Muscle layer of duodenum (tissue), 2 donors: ENCODE data around the gene CA12.
"Not testable (repeated sequence)": the region's sequence is repeated elsewhere in the genome, so short reads cannot be mapped to it uniquely, and the experiment has no call there.

Experiments
- H3K27ac ChIP-seq: one replicate; pipeline ENCODE4 v1.7.0; 2013; ENCODE audit warnings: mild to moderate bottlenecking, low read length
- H3K27me3 ChIP-seq: one replicate; pipeline ENCODE4 v1.7.0; 2013; ENCODE audit warnings: low read depth, mild to moderate bottlenecking, control low read depth, low read length
- H3K36me3 ChIP-seq, 2 donors: one replicate each; pipeline ENCODE4 v1.7.0; 2013; ENCODE audit warnings: low read length in 2 of 2, control low read depth in 1 of 2, mild to moderate bottlenecking in 1 of 2; ENCODE audit not compliant: insufficient read depth in 2 of 2, control insufficient read depth in 1 of 2
- H3K4me1 ChIP-seq, 2 donors: one replicate each; pipeline ENCODE4 v1.7.0; 2013; ENCODE audit warnings: low read length in 2 of 2, mild to moderate bottlenecking in 2 of 2, control low read depth in 1 of 2, moderate library complexity in 1 of 2; ENCODE audit not compliant: insufficient read depth in 2 of 2, control insufficient read depth in 1 of 2
- H3K4me3 ChIP-seq, 2 donors: one replicate each; pipeline ENCODE4 v1.7.0; 2013; ENCODE audit warnings: low read length in 2 of 2, low read depth in 1 of 2, mild to moderate bottlenecking in 1 of 2
- H3K9me3 ChIP-seq, 2 donors: one replicate each; pipeline ENCODE4 v1.7.0; 2013; ENCODE audit warnings: low read length in 2 of 2, control low read depth in 1 of 2, mild to moderate bottlenecking in 1 of 2; ENCODE audit not compliant: control insufficient read depth in 1 of 2
- donor health status: healthy.

Gene CA12

DNA sequence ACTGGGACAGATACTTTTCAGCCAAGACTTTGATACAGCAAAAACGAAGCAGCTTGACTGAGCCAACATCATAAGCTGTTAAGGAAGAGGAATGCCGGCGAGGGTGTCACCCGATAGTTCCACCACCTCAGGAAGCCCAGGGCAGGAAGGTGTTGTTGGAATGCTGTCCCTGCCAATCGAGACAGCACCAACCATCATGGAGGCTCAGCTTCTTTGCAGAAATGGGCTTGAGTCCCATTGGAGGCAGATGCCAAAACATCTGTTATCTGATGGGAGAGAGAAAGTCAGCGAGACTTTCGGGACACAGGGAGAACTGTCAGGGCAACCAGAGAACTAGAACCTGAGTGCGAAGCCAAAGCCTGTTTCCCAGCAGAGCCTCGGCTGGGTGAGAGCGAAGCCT lies 50.7 kb downstream of the CA12 start:
- H3K4me3 ChIP-seq: no peak overlapping the region
- no peaks in the 10 kb centered on the region for H3K4me1 ChIP-seq
- no peak overlapping the region for H3K27ac ChIP-seq
- no peaks in the 10 kb centered on the region for H3K9me3 ChIP-seq
- H3K27me3 ChIP-seq: no peaks in the 10 kb centered on the region
- no peaks in the 10 kb centered on the region for H3K36me3 ChIP-seq

DNA sequence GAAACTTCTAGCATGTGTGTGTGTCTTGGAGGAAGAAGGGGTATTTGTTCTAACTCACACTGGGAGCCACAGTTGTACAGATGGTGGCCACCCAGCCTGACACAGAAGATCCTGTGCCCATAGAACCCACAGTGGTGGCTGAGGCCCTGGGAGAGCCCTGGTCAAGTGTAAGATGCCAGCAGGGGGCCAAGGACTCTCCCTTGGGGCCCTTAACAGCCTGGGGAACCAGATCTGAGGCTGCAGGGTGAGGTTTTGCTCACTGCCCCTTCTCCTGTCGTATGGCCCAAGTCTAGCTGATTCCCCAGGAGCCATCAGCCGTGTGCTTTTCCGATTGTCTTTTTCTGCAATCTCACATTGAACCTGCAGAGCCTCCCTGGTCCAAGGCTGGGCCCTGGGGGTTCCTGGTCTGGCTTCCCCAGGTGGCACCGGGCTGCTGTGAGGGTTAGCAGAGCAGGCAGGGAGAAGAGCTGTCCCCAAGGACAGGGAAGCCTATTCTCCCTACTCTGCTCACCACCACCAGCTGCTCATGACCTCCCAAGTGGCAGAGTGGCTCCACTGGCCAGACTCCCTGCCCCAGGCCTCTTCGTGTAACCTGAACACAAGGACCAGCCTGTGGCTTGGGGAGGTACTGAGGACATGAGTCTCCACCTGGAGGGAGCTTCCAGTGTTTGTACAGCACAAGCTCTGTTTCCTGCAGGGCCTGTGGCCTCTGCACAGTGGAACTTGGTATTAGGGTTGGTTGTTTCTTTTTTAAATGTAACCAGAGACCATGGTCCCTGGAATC lies 51.9 kb downstream of the CA12 start:
- Histone ChIP-seq H3K9me3 (no peaks in the 10 kb centered on the region), H3K4me1 (no peaks in the 10 kb centered on the region), H3K4me3 (no peak overlapping the region), H3K27ac (no peak overlapping the region), H3K27me3 (no peaks in the 10 kb centered on the region), H3K36me3 (no peaks in the 10 kb centered on the region)

DNA sequence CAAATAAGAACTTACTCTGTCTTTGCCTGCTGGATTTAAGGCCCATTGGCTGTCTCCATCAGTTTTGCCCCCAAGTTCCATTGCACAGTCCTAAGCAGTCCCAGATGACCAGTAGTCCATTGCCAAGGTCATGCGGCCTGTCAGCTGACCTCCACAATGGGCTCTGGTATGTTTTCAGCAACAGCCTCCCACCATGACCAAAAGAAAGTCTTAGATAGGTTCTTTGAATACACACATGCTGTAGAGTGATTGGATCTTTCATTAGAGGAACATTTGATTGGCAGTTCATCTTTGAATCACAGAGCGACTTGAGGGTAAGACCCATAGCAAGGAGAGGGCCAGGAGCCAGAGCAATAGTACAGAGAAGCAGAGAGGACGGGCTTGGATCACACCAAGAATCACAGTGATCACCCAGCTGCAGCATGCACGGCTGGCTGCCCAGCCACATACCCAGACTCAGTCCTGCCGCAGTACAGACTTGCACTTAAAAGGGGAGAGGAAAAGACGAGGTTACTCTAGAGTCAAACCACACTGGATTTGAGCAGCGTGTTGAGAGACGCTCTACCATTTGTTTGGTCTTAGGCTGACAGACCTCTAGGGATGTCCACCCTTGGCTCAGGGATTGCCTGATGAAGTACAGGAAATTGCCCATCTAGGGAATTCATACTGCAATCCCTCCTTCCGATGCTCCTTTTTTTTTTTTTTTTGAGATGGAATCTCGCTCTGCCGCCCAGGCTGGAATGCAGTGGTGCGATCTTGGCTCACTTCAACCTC lies 53.8 kb downstream of the CA12 start:
- H3K9me3 ChIP-seq: no peaks in the 10 kb centered on the region
- H3K4me1 ChIP-seq: no peaks in the 10 kb centered on the region

DNA sequence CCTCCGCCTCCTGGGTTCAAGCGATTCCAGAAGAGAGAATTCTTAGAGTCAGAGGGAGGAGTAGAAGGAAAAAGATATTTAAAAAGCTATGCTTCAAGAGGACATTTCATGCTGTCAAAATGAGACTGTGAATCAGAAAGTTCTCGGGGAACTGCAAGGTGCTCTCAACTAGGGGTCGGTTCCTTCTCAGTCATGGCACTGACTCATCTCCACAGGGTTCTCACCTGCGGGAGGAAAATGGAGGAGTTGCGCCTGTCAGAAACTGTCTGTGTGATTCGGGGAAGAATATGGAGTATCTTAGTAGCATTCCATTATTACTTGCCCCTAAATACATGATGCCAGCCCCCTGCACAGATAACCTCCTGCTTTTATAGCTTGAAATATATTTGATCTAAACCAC lies 56.9 kb downstream of the CA12 start:
- H3K36me3 ChIP-seq: no peaks in the 10 kb centered on the region

More for the DNA sequence above, 53.8 kb downstream of the CA12 start:
- Histone ChIP-seq H3K27ac (no peak overlapping the region), H3K4me3 (no peak overlapping the region), H3K27me3 (no peaks in the 10 kb centered on the region), H3K36me3 (no peaks in the 10 kb centered on the region)

DNA sequence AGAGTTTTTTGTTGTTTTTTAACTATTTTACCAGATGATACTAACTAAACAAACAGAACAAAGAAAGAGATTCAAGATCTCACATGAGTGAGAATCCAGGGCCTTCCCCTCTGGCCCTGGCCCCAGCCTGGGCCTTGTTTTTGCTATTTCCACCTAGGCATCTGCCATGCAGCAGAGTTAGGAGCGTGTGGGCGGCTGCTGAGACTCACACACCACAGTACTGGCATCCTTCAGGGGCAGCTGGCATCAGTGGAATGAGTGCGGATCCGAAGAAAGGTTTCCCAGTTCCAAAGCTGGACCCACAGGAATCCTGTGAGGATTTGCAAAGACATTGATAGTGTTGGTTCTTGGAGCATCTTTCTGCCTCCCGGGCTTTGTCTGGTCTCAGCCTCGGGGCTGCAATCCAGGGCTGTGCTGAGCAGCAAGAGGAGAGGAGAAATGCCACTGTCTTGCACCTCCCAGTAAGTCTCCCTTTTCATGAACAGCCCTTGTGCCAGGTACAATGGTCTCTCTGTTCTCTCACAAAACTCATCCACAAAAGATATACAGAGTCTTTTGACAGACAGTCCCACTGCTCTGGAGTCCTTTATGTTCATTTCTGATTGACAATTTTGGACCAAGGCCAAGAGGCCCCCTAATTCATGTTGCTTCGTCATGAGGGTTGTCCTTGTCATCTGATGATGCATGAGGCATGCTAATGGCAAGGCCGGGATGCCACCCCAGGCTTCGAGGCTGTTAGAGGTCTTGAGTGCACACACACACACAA lies 57.7 kb downstream of the CA12 start:
- Histone ChIP-seq H3K27ac (no peak overlapping the region), H3K9me3 (no peaks in the 10 kb centered on the region), H3K27me3 (no peaks in the 10 kb centered on the region), H3K4me1 (no peaks in the 10 kb centered on the region), H3K4me3 (no peak overlapping the region), H3K36me3 (no peaks in the 10 kb centered on the region)

More for the DNA sequence above, 56.9 kb downstream of the CA12 start:
- H3K4me1 ChIP-seq: no peaks in the 10 kb centered on the region
- no peaks in the 10 kb centered on the region for H3K9me3 ChIP-seq
- H3K27me3 ChIP-seq: no peaks in the 10 kb centered on the region
- H3K27ac ChIP-seq: no peak overlapping the region
- H3K4me3 ChIP-seq: no peak overlapping the region

DNA sequence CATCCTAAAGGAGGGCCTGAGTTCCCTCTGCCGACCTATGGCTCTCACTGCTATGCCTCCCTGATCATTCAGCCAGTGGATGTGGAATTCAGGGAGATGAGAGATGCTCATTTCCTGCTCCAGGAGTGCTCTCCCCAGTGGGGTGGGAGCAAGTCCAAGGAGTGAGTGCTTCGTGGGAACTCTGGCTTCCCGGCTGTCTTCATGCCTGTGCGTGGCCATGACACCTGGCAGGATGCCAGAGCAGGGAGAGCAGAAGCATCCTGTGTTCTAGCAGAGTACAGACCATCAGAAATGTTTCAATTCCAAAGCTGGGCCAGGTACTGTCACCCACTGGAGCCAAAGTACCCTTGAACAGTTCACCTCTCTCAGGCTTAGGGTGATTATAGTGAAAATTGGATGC lies 59.1 kb downstream of the CA12 start:
- no peaks in the 10 kb centered on the region for H3K4me1 ChIP-seq
- H3K4me3 ChIP-seq: no peak overlapping the region
- H3K36me3 ChIP-seq: no peaks in the 10 kb centered on the region
- H3K9me3 ChIP-seq: no peaks in the 10 kb centered on the region
- no peaks in the 10 kb centered on the region for H3K27me3 ChIP-seq
- H3K27ac ChIP-seq: no peak overlapping the region

DNA sequence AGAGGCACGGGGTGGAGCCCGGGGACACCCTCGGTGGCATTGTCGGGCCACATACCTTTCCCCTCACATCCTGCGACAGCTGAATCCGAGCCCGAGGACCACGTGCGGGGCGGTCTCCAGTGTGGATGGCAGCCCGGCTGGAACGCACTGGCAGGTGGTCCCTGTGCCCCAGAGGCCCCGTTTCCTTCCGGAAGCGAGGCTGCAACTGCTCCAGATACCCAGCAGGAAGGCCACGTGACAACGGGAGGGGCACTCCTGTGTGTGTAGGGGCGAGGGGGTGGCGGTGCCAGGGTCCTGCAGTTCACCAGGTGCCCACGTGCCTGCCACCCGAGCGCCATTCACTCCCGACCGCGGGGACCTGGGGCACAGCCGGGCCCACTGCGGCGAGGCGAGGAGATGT lies 60.2 kb downstream of the CA12 start:
- H3K36me3 ChIP-seq: no peaks in the 10 kb centered on the region
- no peak overlapping the region for H3K27ac ChIP-seq
- H3K9me3 ChIP-seq: no peaks in the 10 kb centered on the region
- no peaks in the 10 kb centered on the region for H3K4me1 ChIP-seq
- H3K27me3 ChIP-seq: no peaks in the 10 kb centered on the region
- no peak overlapping the region for H3K4me3 ChIP-seq

DNA sequence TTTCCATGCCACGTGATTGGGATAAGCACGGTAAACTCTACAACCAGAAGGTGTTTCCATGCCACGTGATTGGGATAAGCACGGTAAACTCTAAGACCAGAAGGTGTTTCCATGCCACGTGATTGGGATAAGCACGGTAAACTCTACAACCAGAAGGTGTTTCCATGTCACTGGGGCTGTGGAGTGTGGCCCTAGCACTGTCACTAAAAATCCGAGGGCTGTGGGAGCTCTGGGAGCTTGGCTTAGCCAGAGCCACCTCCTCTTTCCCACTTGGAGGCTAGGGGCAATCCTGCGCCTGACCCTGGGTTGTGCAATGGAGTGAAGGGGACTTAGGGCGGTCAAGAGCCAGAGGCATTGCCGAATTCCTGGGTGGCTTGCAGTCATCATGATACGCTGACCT lies 60.7 kb downstream of the CA12 start:
- H3K36me3 ChIP-seq, H3K9me3 ChIP-seq, H3K27me3 ChIP-seq, H3K4me3 ChIP-seq, H3K4me1 ChIP-seq, H3K27ac ChIP-seq: not testable (repeated sequence)

DNA sequence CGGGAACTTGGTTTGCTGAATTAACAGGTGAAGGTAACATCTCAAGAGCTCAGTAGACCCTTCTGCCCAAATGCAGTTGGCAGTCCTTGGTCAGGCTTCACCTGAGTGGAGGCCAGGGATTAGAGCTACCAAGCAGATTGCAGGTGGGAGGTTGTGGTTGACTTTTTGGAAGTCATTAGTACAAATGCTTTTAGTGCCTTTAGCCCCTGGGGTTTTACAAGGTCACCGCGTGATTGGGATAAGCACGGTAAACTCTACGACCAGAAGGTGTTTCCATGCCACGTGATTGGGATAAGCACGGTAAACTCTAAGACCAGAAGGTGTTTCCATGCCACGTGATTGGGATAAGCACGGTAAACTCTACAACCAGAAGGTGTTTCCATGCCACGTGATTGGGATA lies 61.2 kb downstream of the CA12 start:
- not testable (repeated sequence) for H3K36me3 ChIP-seq, H3K9me3 ChIP-seq, H3K27ac ChIP-seq, H3K27me3 ChIP-seq, H3K4me1 ChIP-seq, H3K4me3 ChIP-seq

DNA sequence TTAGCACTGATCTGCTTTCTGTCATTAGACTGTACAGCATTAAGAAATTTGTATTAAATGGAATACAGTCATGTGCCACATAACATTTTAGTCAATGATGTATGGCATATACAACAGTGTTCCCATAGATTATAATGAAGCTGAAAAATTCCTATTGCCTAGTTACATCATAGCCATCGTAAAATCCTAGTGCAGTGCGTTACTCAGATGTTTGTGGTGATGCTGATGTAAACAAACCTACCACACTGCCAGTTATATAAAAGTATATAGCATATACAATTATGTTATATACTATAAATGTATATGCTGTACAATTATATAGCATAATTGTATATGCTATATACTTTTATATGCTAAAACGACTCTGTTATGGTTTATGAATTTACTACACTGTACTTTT lies 62.6 kb downstream of the CA12 start:
- Histone ChIP-seq H3K27ac (no peak overlapping the region), H3K9me3 (no peaks in the 10 kb centered on the region), H3K36me3 (no peaks in the 10 kb centered on the region), H3K27me3 (no peaks in the 10 kb centered on the region), H3K4me3 (no peak overlapping the region), H3K4me1 (no peaks in the 10 kb centered on the region)

DNA sequence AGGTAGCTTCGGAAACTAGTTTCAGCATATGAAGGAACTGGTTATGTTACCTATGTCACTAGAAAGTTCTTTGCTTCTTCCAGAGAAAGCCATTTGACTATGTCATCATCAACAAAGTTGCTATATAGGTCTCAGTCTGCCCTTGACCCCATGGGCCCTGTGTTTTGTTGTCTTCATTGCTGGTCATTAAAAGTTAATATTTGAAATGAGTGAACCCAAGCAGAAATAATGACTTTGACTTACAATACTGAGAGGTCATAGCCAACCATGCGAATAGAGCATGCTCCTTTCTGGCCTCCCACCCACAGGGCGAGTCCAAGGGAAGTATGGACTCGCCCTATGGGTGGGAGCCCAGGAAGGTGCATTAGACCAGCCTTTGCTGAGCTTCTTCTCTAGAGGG lies 63.3 kb downstream of the CA12 start:
- H3K4me1 ChIP-seq: no peaks in the 10 kb centered on the region

More for the DNA sequence above, 63.3 kb downstream of the CA12 start:
- no peaks in the 10 kb centered on the region for H3K27me3 ChIP-seq
- no peaks in the 10 kb centered on the region for H3K36me3 ChIP-seq
- H3K27ac ChIP-seq: no peak overlapping the region
- H3K9me3 ChIP-seq: no peaks in the 10 kb centered on the region
- no peak overlapping the region for H3K4me3 ChIP-seq
